Activated CD8-positive, alpha-beta memory T cell treated with anti-CD3 and anti-CD28 coated beads for 48 hours (primary cell): ENCODE results near the gene MTHFSD.

Source experiments
- DNase-seq, 3 experiments: peaks; one replicate each; pipeline ENCODE4 v3.0.0-alpha.2; 2020; ENCODE audit warnings: low read depth in 2 of 3, low spot score in 2 of 3

The MTHFSD gene

DNA sequence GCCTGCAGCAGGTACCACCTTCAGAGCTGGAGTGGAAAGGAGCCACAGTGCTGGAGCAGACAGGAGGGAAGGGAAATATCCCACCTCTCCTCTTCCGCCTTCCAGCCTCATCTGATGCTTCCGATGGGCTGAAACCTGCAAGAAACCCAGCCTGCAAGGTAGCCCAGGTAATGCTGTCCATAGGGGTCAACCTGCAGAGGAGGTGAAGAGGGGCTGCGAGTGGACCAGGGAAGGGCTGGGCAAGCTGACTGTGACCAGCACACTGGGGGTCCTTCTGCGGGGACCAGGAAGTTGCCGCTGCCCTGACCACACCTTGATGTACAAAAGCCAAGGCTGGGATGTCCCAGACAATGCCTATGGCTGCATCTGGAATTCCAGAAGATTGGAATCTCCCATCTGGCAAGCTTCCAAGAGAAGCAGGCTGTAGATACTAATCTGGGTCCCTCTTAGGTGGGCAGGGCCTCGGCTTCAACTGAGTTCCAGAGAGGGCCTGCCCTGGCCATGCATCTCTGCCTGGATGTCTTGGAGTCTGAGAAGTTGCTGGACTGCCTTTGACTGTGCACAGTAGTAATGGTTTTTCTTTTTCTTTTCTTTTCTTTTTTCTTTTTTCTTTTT is 29.1 kb upstream of the MTHFSD start:
- no peak for DNase-seq

DNA sequence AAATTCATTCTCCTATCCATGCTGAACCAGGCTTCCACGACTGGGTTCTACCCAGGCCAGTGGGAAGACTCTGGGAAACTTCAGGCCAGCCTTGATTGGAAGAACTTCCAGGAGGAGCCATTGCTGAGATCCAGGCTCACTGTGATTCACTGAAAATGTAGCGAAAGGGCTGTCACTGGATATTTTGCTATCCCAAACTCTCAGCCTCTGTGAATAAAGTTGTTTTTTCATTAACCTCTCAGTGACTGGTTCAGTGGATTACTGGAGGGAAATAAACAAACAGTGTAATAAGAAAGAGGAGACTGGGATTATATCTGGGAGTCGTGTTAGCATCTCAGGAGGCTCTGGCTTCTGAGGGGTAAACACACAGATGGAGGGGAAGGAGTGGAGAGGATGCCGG is 26.4 kb upstream of the MTHFSD start:
- no peak for DNase-seq

DNA sequence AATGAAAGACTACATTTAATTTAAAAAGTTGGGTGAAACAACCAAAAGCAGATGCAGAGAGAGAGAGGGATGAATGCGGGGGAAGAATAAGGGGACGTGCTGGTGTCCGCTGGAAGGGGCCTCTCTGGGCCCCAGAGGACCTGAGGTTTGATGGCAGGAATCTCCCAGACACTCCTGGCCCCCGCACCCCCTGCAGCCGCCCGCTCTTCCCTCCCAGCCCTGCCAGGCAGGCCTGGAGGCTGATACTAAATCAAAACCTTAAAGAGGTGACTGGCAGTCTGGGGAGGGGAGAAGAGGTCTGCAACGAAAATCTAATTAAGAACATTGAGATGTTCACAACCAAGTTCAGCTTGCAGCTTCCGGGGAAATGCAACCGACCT is 25.7 kb upstream of the MTHFSD start:
- DNase-seq, result no peak

DNA sequence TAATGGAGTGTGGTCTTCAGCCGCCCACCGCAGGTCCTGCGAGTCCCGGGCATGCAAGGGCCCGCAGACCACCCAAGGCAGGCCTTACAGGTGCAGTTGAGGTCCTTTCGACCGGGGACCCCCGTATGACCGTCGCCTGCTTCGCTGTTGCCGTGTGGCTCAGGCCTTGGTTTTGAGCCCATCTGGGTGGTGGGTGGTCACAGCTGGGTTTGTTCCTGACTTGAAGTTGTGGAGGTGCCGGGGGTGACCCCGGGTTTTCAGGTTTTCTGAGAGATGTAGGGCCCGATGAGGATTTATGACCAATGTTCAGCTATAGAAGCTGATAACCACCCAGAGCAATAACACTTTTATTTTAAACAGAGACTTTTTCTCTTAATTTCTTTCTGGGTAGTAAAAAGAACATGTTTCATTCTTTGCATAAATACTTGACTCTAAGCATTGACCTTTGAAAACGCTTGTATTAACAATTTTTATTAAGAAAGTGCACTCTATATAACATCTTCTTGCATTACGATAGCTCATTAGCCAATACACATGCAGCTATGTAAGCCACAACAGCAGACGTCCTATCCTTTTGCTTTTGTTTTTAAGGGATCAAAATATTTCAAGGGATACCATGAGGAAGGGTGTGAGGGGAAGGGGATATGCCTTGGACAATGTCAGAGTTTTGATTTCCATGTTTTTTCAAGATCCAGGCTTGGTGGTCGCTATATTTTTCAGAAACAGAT is 25.2 kb upstream of the MTHFSD start:
- no peak for DNase-seq

DNA sequence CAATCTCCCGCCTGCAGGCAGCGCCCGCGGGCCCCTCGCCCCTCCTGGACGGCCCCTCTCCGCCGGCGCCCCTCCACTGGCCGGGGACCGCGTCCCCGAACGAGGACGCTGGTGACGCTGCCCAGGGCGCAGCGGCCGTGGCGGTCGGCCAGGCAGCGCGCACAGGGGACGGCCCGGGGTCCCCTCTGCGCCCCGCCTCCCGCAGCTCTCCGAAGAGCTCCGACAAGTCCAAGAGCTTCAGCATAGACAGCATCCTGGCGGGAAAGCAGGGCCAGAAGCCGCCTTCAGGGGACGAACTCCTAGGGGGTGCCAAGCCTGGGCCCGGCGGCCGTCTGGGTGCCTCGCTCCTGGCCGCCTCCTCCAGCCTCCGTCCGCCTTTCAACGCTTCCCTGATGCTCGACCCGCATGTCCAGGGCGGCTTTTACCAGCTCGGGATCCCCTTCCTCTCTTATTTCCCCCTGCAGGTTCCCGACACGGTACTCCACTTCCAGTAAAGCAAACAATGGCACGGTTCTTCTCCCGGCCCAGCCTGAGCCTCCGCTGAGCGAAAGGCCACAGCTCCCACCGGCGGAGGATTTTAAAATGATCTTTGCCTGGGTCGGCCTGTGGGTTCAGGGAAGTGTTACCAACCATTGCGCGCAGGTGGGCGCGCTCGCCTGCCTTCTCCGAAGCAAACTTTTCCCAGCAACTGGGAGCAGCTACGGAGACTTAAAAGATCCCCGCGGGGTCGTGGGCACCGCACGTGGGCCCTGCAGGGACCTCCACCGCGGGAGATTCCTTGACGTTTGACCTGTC is 24.4 kb upstream of the MTHFSD start:
- DNase-seq, result no peak

DNA sequence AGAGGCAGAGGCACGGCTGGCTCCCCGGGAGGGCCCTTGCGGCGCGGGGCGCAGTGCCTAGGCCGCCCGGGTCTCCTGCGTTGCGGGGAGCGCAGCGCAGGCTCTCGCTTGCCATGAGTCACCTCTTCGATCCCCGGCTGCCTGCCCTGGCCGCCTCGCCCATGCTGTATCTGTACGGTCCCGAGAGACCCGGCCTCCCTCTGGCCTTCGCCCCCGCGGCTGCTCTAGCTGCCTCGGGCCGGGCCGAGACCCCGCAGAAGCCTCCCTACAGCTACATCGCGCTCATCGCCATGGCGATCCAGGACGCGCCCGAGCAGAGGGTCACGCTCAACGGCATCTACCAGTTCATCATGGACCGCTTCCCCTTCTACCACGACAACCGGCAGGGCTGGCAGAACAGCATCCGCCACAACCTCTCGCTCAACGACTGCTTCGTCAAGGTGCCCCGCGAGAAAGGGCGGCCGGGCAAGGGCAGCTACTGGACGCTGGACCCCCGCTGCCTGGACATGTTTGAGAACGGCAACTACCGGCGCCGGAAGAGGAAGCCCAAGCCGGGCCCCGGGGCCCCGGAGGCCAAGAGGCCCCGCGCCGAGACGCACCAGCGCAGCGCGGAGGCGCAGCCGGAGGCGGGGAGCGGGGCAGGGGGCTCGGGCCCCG is 23.7 kb upstream of the MTHFSD start:
- DNase-seq, result no peak

DNA sequence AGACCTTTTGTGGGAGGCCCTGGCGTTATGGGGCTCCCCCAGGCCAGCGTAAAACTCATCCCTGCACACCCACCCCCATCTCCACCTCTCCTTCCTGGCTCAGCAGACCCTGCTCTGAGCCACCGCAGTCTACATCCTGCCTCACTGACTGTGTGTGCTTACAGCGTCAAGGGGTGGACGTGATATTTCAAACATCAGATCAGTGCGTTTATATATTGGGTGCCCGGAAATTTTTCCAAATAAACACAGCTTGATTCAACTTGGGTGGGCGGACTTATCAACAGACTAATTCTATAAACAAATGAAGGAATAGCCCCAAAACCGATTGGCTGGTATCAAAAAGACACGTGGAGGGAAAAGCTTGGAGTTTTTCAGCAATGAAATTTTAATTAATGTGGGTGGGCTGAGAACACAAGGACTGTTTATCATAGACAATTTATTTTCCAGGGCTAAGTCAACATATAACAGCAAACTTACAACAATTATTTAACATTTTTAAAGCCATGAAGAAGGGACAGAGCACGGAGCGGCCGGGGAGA is 23.1 kb upstream of the MTHFSD start, which contains the start of gene FOXL1:
Gene FOXL1 (plus strand): TSS at position 489 of the 539 bp plus-strand sequence. CDS start 175 bp downstream, outside the sequence.
- DNase-seq, result no peak

DNA sequence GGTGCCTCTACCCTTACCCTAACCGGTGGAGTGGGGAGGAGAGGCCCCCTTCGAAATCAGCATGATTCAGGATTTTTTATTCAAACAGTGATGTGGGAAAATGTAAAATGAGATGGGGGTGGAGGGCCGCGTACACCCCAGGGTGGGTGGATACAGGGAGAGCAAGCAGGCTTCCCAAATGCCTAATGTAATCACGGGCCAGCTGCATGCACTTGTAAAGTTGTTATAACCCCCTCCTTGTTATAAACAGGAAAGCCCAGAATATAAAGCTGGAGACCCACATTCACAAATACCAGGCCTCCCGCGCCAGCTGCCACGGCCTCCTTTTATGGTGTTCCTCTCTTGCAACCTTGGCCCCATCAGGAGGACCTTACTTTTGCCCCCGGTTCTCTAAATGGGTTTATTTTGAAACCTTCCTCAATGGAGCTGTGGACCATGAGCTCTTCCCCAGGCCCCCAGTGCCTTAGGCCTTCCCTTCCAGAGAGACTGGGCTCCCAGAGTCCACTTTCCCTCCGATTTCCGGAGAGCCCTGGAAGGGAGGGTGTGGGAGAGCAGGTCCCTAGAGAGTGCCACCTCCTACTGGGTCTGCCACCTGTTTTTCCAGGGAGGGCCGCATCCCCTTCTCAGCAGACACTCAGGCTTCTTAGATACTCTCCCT is 22.4 kb upstream of the MTHFSD start:
- DNase-seq, result no peak

DNA sequence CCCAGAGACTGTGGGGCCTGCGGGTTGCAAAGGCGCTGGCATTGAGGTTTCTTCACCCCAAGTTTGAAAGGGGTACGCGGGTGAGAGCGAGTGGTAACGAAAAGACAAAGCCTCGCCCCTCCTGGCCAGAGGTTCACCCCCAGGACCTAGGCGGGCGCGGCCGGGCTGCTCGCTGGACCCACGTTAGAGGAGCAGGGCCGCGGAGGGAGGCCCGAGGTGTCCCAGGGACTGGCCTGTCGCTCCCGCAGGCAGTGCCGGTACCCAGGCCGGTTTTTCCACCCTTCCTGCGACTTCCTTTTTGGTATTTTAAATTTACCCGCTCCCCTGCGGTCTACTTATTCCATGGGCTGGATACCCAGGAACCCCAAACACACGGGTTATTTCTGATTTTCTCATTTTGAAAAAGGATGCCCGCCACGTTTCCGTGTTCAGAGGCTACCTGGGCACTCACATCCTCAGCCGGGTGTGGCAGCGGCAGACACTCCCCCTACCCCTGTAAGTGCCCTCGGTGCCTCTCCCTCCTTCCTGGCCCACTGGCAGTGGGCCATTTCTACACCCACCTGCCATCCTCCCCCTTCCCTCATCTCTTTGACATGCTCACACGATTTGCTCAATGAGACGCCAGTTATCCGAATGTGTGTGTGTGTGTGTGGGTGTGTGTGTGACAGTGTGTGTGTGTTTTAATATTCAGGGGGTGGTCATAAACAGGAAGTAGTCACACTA is 21.7 kb upstream of the MTHFSD start:
- DNase-seq, result no peak

DNA sequence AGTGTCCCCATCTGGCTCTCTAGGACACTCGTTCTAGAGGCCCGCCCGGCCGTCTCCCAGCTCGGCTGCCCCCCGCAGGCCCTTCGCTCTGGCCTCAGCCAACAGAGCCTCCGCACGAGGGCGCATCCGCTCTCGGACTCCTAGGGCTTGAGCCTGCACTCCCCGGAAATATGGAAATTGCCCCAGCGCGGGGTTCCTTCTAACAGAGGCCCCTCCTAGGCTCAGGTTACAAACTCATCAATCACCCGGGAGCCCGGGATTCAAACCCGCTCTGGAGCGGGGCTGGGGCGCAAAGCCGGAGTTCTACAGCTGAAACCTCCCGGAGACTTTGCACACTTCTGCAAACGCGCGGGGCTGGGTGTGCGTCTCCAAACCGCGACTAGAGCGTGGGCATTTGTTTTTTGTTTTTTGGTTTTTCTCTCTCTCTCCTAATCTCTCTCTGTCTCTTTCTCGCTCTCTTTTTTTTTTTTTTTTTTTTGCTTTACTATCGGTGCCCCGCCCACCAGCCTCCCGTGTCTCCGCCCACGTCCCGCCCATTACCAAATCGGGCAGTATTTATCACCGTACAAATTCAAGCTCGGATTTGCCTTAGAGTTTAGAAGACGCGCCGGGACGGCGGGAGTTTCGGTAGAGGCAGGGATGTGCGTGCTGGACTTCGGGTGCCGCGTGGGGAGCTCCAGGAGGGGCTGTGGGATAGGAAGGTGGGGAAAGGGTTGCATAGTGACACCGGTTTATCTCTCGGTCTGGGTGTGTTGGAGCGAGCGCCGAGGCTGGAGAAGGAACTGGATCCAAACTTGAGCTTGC is 20.9 kb upstream of the MTHFSD start:
- no peak for DNase-seq

DNA sequence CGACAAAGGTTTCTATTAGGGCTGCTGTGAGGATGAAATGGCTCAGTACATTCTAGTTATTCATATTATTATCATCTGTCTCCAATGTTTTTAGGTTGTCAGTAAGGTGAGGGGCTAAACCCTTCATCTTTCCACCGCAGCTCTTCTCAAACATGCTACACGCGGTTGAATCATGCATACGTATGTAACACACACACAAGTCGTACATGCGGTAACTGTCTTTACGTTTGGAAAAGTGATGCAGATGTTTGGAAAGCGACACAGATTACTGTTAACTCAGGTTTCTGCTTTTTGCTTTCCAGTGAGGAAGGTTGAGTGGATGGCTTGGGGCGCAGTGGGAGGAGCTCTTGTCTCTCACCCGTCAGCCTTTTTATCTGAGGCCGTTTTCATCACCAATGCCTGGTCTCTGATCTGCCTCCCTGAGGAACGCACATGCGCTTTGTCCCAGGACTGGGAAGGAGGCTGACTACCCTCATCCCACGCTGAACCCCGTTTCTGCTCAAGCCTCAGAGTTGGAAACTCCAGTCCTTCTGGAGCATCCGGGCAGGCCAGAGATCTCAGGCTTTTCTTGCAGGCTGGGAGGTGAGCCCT is 20.2 kb upstream of the MTHFSD start:
- no peak for DNase-seq

DNA sequence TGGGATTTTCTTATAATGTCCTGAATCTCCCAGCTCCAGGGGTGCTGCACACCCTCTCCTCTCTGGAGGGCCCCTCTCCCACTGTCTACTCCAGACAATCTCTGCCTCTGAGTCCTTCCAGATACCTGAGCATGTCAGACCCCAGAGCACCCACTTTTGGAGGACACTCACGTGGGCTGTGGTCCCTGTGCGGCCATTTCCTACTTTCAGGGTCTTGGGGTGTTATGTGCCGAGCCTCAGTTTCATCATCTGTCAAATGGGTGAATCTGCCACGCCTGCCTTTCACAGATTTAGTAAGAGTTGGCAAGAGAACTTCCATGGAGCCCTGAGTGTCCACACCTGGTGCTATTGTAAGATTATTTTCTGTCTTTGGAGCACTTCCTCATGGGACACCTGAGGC is 19.6 kb upstream of the MTHFSD start:
- no peak for DNase-seq

DNA sequence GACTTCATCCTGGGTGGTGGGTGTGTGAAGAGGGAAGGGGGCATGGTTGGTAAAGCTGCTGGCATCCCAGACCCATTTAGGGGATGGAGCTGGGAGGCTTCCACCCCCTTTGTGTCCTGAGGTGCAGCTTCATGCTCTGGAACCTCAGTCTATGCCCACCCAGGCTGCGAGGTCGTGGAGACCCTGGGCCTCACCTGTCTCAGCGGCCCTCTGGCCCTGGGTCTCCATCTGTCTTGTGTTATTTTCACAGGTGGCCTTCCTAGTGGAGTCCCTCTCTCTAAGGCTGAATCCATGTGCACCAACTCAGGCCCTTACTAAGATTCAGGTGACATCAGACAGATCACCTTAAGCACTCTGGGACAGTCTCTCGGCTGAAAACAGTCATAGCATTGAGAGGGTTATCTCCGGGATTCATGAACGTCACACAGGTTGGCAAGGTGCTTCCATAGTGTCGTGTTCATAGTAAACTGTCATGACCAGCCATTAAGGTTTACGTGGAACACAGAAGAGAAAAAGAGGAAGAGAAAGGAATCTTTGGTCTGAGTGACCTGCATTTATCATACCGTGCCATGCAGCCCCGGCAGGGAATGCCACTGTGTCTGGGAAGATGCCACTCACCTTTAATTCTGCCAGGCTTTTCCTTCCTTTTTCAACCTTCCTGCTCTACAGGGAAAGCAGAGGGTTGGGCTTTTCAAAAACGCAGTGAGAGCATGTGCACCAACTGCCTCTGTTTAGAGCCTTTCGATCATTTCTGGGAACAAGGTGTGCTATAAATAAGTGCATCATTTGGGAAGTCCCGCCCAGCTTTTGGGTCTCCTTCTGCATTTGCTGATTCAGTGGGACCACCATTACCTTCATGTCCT is 18.8 kb upstream of the MTHFSD start:
- no peak for DNase-seq

DNA sequence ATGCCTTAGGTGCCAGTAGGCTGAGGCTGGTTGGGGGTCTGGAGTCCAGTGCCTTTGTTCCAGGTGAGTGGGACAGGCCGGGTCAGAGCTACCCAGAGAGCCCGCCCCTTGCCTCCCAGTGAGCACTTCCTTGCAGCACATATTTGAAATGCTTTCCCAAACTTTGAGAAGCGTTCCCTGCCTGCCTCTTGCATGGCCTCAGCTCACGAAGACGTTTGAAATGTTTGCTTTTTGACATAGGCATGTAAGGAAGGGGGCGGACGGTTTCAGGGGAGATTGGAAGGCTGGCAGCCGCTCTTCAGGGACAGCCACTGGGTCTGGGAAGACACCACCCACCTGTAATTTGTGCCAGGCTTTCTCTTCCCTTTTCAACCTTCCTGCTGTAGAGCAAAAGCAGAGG is 18.2 kb upstream of the MTHFSD start:
- no peak for DNase-seq

DNA sequence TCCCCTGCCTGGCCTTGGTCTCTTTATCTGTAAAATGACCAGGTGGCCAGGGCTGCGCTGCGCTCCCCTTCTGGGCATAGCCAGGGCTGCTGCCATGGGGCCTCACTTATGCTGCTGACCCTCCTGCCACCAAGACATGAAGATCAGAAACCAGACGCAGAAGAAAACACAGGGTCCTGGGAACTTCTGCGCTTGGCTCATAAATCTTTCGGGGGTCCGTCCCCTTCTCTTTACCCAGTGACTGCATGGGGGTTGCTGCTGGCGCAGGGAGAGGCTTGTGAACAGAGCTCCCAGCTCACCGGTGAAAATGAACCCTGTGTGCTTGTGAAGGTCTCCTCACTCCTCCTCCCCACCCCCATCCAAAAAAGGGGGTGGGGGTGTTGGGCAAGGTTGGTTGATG is 17.6 kb upstream of the MTHFSD start:
- DNase-seq, result no peak

DNA sequence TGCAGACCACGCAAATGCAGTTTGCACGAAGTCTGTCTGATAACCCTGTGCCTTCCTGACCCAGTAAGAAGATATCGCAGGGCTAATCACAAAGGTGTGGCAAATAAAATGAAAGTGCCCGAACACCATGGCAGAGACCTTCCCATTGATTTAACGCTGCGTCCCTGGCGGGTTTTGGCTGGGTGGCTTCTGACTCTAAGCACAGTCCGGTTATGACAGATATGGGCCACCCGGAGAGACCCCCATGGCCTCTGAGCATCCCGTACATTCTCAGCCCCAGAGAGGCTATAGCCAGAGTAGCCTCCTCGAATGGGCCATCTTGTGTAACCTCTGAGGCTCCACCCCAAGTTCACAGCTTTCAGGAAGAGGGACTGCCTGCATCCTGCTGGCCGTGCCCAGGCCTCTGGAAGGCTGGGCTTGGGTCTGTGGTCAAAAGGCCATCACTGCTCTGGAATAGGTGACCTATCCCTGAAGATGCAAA is 17.0 kb upstream of the MTHFSD start:
- DNase-seq, result no peak

DNA sequence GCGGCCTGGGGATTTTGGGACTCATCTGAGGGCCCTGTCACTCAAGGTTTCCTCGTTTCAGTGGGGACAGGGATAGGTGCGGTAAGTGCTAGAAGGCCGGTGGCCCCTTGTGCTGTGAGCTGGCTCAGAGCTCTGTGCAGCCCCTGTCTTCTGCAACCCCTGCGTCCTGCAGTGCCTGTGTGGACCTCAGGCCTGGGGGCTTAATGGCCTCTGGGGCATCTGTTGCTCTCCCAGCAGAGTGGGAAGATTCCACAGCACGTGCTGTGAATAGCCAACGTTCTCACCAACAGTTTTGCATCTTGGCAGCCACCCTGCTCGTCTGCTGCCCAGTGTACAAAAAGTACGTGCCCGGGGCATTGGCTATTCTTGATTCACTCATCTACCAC is 16.5 kb upstream of the MTHFSD start:
- DNase-seq, result no peak
